Tibial nerve (tissue), 4 donors: Measurements from ENCODE around the gene YAE1.

Experiments
- EP300 ChIP-seq, 2 donors: sonication (generic); formaldehyde crosslinking; IDR thresholded peaks; one replicate each; pipeline ENCODE4 v1.6.1; 2017; ENCODE audit warnings: antibody characterized with exemption in 2 of 2, mild to moderate bottlenecking in 1 of 2
- POLR2A ChIP-seq, 2 donors: fragments of 450-650 bp; IDR thresholded peaks; one replicate each; pipeline ENCODE4 v1.6.1; 2017; ENCODE audit warnings: antibody characterized with exemption in 2 of 2, mild to moderate bottlenecking in 2 of 2, moderate library complexity in 2 of 2
- TF ChIP-seq, protein P1 (sequence below), 5 experiments: fragments of 200-600 bp in 3 of 5; fragments of 450-650 bp in 2 of 5; sonication (generic) in 3 of 5; IDR thresholded peaks; one replicate each; pipeline ENCODE4 v1.5.1; 2016 to 2019; ENCODE audit warnings: antibody characterized with exemption in 5 of 5, mild to moderate bottlenecking in 3 of 5, moderate library complexity in 2 of 5

DNA sequence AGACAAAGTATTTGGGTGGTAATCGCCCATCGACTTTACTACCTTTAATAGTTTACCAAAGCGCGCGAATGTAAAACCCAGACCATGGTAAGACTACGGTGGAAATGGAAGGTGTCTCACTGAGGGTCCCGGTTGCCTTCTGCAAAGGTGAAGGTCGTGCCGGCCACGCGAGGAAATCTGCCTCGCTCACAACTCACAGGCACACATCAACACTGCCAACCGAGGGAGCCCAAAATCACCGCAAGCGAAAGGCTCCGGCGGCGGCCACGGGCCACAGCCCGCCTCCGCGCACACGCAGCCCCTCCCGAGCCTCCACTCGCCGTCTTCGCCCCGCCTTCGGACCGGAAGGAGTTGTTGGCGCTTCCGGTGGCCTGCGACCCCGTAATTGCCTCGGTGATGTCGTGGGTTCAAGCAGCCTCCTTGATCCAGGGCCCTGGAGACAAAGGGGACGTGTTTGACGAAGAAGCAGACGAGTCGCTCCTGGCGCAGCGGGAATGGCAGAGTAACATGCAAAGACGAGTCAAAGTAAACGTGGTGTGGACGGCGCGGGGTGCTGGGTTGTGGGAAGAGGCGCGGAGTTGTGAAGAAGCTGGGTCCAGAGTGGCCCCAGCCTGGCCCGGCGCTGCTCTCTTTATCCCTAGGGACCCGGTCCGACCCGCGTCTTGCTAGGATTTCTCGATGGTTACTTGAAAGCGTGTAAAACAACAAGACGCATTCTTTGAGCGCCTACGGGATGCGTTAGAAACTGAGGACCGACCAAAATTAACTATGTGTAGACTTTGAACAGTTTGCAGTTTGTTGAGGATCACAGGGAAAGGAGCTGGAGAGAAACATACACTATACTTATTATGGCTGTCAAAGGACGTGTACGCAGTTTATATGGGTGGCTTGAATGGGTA is at the start of gene YAE1:
- TF ChIP-seq POLR2A (IDR thresholded peaks at IDR 0.05) (peak in 1 of 2 donors; percentile 53), EP300 (IDR thresholded peaks at IDR 0.05) (peak; percentile 63 to 85)
- TF ChIP-seq, protein P1, sequence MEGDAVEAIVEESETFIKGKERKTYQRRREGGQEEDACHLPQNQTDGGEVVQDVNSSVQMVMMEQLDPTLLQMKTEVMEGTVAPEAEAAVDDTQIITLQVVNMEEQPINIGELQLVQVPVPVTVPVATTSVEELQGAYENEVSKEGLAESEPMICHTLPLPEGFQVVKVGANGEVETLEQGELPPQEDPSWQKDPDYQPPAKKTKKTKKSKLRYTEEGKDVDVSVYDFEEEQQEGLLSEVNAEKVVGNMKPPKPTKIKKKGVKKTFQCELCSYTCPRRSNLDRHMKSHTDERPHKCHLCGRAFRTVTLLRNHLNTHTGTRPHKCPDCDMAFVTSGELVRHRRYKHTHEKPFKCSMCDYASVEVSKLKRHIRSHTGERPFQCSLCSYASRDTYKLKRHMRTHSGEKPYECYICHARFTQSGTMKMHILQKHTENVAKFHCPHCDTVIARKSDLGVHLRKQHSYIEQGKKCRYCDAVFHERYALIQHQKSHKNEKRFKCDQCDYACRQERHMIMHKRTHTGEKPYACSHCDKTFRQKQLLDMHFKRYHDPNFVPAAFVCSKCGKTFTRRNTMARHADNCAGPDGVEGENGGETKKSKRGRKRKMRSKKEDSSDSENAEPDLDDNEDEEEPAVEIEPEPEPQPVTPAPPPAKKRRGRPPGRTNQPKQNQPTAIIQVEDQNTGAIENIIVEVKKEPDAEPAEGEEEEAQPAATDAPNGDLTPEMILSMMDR (IDR thresholded peaks at IDR 0.05), result no peak
